ENCODE data around the gene LHX3.

GRCh38 chr9:136152931-136153330 lies 52.0 kb downstream of the LHX3 start:
- TF ChIP-seq CTCF (conservative IDR thresholded peaks at IDR 0.05 in 1 of 2, IDR thresholded peaks at IDR 0.05 in 1 of 2; ENCODE audit: low read depth in 1 of 2, low read length in 2 of 2) (no peak), EZH2 (IDR thresholded peaks at IDR 0.05; ENCODE audit: low read length, missing control alignments) (no peak)
